ENCODE measurements around the gene MRPL14.
"Not testable (repeated sequence)": the region's sequence is repeated elsewhere in the genome, so short reads cannot be mapped to it uniquely, and the experiment has no call there.

MRPL14 gene

DNA sequence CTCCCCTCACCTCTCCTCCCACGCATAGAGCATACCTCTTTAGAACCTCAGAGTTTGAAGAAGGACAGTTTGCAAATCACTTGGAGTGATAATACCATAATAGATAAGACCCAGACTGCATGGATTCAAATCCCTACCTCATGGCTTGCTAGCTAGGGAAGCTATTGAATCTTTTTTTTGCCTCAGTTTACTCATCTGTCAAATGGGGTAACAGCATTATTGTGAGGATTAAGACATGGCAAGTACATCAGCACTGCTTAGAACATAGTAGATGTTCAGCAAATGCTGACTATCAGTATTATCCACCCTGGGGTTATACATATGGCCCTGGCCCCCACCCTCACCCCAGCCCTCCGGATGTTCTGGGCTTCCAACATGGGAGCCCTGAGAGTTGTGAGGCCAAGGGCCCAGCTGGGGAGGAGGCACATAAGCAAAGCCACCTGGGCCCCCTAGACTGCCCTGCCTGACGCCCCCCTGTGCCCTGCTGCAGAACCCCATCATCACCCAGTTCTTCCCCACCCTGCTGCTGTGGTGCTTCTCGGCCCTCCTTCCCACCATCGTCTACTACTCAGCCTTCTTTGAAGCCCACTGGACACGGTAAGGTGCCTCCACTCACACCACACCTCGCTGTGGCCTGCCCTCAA lies 22.2 kb upstream of the MRPL14 start:
- no peak for DNase-seq

DNA sequence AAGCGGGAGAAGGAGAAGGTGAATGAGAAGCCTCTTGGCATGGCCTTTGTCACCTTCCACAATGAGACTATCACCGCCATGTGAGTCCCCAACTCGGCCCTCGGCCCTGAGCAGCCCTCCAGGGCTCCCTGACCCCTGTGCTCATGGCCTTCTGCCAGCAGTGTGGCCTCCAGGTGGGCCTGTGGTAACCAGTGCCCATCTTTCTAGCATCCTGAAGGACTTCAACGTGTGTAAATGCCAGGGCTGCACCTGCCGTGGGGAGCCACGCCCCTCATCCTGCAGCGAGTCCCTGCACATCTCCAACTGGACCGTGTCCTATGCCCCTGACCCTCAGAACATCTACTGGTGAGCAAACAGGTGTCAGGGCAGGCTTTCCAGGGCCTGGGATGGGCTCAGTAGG lies 21.1 kb upstream of the MRPL14 start:
- DNase-seq = no peak

DNA sequence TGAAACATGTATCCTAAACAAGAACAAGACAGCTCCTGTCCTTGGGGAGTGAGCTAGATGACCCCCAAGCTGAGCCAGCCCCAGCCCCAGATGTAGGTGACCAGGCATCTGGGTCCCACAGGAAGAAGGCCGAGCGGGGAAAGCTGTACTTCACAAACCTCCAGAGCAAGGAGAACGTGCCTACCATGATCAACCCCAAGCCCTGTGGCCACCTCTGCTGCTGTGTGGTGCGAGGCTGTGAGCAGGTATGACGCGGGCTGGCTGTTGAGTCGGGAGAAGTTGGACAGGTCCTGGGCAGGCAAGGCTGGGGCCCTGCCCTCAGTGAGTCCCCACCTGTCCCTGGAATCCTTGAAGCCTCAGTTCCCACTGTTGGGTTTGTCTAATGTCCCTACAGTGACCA lies 20.0 kb upstream of the MRPL14 start:
- DNase-seq = no peak

DNA sequence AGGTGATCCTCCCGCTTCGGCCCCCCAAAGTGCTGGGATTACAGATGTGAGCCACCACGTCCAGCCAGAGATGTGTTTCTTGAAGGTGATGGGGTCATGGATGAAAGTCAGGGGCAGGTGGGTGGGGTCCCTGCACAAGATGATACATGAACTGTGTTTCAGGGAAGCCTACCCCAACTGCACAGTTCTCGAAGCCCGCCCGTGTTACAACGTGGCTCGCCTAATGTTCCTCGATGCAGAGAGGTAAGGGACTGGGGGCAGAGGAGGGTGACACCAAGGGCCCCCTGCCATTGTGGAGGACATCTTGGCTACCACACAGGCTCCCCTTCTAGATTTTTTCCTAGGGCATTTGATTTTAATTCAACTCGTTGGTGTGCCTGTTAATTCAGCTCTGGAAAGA lies 19.4 kb upstream of the MRPL14 start:
- DNase-seq = no peak

DNA sequence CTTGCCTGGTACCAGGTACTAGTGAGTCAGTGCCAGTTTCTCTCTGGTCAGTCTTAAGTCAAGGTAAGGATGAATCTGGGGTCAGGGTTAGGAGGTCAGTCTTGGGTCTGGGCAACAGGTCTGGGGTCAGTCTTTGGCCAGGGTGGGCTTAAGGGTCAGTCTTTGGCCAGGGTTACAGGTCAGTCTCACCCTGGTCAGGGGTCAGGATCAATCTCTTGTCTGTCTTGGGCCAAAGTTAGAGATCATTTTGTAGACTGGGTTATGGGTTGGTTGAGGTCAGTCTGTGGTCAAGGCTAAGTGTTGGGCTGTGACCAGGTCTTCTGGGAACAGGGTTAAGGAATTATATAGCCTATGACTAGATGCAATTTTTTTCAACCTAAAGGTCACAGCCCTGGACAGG lies 18.6 kb upstream of the MRPL14 start:
- no peak for DNase-seq

DNA sequence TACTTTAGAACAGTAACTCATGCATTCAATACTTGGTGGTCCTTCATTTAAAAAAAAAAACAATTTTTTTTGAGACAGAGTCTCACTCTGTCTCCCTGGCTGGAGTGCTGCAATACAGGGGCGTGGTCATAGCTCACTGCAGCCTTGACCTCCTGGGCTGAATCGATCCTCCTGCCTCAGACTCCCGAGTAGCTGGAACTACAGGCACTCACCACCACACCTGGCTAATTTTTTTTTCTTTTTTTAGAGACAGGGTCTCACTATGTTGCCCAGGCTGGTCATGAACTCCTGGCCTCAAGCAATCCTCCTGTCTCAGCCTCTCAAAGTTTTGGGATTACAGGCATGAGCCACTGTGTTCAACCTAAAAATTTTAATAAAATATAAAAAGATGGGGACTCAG lies 17.3 kb upstream of the MRPL14 start:
- DNase-seq = not testable (repeated sequence)

DNA sequence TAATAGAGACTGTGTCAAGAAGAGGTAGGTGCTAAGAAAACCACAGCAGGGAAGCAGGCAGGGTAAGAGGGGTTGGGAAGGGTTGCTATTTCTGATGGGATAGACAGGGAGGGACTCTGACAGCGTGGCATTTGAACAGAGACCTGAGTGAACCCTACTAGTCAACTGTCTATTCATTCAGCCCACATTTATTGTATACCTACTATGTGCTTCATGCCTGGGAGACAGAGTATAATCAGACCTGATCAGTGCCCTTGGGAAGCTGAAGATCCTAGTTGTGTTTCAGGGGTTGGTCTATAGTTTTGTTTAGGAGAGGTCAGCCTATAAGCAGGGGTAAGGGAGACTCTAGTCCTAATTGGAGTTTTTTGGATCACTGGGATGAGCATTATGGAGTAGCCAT lies 16.5 kb upstream of the MRPL14 start:
- DNase-seq = no peak

DNA sequence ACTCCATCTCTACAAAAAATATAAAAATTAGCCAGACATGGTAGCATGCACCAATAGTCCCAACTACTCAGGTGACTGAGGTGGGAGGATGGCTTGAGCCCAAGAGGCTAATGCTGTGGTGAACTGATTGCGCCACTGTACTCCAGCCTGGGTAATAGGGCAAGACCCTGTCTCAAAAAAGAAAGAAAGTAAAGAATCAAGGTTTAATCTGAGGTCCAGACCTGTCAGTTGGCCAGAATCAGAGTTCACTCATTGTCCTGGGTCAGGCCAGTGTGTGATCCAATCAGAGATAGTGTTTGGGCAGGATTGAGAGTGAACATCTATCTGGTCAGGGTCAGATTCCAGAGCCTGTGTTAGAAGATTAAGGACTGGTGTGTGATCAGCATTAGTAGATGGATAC lies 15.6 kb upstream of the MRPL14 start:
- DNase-seq = no peak

DNA sequence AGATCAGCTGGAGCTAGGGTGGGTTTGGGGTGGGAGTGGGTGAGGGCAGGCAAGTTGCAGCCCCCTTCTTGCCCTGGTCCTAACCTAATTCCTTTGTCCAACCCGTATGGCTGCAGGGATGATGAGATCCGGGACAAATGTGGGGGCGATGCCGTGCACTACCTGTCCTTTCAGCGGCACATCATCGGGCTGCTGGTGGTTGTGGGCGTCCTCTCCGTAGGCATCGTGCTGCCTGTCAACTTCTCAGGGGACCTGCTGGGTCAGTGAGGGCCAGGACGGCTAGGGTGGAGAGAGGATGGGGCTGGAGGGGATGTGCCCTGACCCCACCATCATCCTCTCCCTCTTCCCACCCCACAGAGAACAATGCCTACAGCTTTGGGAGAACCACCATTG lies 12.1 kb upstream of the MRPL14 start:
- DNase-seq = no peak

DNA sequence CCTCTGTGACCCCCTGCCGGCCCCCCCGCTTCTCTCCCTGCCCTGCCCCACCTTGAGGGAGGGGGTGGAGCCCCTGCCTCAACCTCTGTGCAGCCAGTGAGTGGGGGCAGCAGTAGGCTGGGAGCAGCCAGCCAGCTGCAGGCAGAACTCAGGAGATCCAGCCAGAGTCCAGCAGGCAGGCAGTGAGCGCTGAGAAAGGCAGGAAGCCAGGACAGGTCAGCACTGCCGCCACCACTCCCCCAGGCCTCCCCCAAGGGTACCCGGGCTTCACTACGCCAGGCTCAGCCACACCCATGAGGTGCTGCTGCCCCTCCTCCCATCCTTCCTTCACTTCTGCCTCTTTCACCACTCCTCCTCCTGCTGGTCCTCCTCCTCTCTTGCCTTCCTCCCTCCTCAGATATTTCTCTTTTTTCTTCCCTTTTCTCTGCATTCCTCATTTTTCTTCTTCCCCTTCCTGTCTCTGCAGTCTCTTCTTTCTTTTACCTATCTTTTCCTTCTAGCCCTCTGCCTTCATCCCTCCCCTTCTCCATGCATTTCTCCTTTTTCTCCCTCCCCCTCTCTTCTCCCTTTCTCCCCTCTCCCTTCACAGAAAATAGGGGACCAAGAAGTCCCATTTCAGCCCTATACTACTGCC lies 11.6 kb upstream of the MRPL14 start:
- DNase-seq = no peak

DNA sequence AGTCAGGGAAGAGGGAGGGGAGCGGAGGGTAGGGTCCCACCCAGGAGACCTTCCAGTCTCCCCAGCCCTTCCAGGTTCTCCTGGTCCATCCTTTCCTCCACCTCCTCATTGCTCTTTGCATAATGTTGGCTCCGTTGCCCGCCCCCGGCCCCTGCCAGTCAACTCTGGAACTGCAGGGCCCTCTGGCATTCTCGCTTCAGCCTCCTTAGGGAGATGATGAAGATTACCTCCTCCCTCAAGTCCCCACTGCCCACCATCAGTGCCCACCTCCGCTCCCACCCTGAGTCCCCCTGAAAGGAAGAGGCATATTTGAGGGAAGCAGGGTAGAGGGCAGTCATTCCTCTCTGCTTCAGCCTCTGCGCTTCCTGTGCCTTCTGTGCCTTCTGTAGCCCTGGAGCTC lies 8.6 kb upstream of the MRPL14 start:
- DNase-seq = no peak

DNA sequence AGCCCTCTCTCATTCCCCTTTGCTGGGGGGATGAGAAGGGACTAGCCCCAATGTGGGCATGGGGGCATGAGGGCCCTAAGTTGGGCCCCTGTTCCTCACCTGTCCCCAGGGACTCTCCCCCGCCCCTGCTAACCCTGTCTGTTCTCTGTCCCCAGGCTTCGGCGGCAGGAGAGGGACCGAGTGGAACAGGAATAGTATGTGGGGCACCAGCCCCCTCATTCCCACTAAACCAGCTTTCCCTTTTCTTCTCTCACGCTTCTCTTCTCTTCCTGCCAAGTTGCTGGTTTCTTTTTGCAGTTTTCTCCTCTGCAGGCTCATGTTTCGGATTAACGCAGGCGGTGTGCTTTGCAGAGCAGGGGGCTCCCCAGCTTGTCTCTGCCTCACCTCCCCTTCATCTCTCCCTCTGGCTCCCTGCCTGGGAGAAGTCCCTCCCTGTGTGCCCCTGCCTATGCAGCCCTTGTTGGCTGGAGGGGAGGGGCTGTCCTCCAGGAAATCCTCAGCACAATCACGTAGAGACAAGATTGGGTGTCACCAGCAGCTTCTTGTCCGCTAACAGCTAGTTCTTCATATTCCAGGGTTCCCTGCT lies 8.0 kb upstream of the MRPL14 start:
- no peak for DNase-seq

DNA sequence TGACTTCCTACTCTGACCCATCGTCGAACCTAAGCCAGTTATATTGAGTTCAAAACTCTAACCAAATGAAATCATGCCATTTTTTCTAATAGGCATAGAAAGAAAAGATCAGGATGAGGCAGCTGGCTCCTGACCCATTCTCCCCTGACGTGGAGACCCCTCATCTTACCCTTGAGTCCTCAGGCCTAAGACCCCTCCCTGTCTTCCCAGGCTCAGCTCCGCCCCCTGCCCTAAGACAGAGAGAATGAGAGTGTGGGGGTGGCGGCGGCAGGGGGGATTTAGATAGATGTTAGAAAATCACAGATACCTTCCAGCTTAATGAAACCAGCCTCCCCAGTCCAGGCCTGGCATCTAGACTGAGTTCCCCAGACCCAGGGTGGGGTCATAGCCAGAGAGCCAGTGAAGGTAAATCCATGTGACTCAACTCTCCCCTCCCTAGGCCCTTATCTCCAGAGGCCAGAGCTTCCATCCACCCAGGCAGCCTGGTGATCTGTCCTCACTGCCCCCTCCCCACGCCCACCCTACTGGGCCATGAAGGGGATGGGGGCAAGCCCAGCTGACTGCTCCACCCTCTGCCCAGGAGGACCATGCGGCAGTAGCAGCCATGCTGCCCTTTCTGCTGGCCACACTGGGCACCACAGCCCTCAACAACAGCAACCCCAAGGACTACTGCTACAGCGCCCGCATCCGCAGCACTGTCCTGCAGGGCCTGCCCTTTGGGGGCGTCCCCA lies 6.9 kb upstream of the MRPL14 start:
- no peak for DNase-seq

DNA sequence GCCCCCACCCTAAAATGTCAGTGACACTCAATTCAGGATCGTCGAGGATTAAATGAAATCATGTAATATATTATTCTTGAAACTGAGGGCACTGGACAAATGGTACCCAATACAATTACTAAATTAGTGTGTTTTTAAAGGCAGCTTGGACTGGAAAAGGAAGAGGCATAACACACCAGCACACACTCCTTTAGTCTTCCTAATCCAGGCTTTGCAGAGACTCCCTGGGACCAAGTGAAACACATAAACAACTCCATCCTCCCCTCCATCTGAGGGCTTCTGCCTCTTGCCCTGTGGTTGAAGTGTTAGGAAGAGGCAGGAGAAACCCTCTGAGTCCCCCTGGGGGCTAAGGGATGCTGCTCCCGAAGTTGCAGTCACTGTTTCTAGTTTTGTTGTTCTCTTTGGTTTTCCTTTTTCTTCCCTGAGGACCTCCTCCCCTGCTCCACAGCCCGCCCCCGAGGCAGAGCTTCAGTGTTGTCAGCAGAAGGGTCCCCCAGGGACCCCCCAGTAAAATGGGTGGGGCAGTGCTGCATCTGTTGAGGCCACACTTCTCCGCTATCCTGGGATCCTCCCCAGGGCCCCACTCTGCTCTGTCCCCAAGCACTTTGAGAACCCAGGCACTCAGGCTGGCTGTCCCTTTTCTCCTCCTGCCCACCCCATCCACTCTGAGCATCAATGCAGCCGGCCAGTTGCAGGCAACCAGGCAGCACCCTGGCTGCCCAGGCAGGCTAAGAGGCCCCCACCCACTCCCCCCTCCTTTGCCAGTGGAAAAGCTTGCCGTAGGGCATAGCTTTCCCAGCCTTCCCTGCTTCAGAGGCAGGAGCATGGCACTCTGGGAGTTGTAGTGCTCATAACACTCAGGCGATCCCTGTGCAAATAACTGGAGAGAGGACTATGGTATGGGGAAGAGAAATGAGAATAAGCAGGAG lies 6.0 kb upstream of the MRPL14 start:
- DNase-seq = peak; percentile 53

DNA sequence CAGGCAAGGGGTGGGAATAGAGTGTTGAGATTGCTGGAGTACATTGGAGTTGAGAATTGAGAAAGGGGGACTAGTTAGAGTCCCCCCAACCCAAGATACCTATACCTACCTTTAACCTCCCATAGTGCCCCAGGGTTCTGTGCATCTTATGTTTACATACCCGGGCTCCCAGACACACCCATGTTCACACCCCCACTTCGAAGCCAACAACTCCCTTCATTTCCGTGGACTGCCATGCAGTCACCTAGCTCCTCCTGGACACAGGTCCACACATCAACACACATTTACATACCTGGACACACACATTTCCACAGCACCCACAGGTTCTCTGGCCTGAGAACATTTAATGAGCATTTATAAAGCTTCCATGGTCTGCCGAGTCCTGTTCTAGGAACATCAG lies 5.2 kb upstream of the MRPL14 start:
- DNase-seq = no peak

DNA sequence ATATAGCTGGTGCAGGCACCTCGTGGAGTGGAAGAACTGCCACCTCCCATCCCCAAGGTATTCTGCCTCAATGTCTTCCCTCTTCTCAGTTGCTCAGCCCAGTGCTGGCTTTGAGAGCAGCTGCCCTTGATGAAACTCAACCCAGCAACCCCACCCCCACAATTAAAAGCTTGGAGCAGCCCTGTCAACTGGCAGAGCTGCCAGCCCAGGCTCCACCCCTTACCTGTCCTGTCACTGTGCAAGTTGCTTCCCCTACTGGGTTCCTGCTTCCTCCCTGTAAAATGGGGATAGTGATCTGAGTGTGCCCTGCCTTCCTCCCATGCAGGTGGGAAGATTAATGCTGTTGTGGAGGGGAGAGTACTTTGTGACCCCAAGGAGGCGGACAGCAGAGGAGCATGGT lies 4.6 kb upstream of the MRPL14 start:
- DNase-seq = no peak

DNA sequence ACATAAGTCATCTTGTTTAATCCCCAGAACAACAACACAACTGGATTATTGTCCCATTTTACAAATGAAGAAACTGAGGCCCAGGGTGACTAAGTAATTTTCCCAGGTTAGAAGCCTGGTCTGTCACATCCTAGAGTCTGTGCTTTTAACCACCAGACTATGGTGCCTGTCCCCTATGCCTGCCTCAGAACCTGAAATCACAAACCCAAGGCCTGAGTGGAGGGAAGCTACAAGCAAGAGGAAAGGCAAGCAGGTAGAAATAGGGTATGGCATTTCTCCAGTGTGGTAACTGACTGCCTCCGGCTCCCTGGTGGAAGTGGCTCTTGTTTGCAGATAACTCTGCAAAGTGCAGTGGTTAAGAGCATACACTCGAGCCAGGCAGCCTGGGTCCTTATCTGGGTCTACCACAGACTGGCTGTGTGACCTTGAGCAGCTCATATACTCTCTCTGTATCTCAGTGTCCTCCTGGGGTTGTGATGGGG lies 2.6 kb upstream of the MRPL14 start:
- DNase-seq = no peak

DNA sequence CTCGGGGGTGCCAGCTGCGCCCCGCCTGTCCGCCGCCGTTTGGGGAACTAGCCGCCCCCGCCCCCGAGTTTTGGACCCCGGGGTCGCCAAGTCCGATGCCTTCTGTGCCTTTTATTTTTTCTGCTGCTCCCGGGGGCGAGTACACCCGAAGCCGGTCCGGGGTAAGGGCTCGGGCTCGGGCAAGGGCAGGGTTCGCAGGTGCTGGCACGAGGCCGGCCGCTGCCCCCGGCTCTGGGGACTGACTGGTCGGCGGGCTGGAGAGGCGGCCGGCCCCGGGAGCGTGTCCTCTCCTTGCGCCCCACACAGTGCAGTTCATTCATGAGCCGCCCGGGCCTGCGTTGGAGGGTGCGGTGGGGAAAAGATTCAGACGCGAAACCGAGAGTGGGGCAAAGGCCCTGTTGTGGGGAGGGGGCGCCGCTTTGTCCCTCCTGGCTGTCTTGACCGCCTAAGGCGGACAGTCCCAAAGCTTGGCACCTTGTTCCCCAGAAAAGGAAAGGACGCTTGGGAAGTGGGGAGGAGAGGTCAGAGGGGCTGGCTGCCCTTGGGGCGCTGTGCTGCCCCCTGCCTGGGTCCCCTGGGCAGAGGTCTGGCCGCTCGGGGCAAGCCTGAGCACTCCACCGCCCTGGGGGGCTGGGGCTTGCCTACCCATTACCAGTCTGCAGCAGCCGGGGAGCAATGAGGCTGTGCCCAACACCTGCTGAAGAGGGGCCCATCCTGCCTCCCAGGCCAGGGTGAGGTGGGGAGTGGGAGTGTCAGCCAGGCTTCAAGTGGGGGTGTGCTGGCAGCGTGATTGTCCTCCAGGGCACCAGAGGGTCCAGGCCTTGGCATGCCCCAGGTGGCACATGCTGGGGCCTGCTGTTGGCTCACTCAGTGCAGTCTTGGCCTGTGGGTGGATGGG lies 1.0 kb upstream of the MRPL14 start:
- DNase-seq = peak; percentile 54

DNA sequence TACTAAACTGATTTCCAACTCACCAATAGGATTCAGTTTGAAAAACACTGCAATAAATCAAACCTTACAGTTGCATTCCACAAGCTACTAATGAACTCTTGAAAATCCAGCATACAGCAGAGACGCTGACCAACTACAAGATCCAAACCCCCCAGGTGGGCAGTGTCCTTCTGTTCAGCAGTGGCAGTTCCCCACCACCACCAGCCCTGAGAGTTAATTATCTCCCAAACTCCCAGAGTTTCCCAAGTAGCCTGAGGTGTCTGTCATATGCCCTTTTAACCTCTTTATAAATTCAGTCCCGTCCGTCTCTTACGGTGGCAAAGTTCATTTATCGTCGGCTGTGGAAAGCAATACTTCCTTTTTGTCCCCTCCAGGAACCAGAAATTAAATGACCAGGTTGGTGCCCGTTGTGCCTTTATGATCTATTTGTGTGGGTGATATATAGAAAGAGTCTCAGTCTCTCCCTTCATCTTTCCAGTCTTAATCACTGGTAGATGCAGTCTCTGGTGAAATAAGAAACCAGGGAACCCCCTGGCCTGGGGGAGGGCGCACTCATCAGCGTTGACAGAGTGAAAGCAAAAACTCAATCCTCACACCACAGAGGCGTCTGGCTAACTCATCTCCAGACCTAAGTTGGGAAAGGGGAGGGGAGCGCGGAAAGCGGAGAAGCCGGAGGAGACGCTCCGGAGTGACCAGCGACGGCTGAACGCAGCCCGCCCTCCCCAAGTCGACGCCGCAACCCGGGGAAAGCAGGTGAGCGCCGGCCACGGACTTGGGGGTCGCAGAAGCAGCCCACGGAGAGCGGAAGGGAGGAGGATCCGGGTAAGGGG lies 717 bp downstream of the MRPL14 start:
- no peak for DNase-seq

DNA sequence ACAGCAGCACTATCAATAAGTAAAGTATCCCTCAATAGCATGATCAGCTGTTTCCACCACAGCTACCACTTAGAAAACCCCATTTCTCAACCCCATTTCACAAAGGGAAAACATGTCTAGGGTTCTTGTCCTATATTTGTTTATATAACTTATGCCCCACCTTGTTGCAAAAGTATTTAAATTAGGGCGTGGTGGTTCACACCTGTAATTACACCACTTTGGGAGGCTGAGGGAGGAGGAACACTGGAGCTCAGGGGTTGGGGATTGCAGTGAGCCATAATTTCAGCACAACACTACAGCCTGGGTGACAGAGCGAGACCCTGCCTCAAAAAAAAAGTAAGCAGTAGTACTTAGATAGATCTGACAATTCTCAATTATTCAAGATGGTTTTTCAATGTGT lies 3.7 kb downstream of the MRPL14 start:
- DNase-seq = no peak

DNA sequence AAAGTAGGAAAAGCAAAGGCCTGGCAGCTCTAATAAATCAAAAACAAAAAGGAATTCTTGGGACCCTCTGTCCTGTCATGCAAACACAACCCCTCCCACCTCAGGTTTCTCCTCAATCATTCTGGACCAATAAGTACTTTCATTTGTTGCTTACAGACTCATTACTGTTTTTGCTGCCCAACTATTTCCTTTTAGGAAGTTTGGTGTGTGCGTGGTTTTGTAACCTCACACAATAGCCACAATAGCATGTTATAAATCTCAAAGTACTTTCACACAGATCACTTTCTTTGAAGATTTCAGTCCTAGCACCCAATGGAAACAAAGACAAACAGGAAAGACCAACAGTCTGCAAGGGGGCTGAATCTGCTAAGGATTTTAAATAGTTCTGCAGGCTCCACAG lies 4.5 kb downstream of the MRPL14 start:
- DNase-seq = no peak

Data from right forelimb (tissue), 1 donor.